IPS-11a (cell line): ENCODE measurements around the gene TMCO4.
"Not testable (repeated sequence)": the region's sequence is repeated elsewhere in the genome, so short reads cannot be mapped to it uniquely, and the experiment has no call there.

Source experiments
- H3K4me3 ChIP-seq: one replicate; pipeline ENCODE4 v1.5.1; 2013; ENCODE audit warnings: low read depth, low read length, control low read depth

TMCO4 gene

GRCh38 chr1:19643602-19644394, 155.9 kb downstream of the TMCO4 start, which contains the start of gene NBL1:
TSS of gene NBL1 (plus strand) at chr1:19644311. CDS start at chr1:19655031, 10,720 bp downstream.
- peak within 1 kb of the TSS; percentile 66 for H3K4me3 ChIP-seq

DNA sequence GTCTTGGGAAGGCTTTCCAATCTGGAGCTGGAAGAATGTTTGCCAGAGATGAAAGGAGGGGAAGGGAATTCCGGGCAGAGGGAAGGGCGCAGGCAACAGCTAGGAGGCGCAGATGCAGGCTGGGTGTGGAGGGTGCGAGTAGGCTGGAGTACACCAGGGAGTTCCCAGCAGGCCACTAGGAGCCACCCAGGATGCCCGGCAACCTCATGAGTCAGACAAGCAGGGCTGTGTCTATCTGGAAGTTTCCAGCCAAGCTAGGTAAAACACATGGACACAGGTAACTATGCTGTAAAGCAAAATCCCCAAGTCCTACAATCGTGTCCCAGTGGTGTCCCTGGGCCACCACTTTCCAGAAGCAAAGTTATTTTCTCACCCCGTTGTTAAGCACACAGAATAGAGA, 156.6 kb downstream of the TMCO4 start:
- H3K4me3 ChIP-seq = no peak overlapping the region

- no peak overlapping the region for H3K4me3 ChIP-seq
These were observed 159.1 kb downstream of the TMCO4 start for GRCh38 chr1:19640363-19641316.

- no peak overlapping the region for H3K4me3 ChIP-seq
These were observed 159.7 kb downstream of the TMCO4 start for GRCh38 chr1:19639999-19640362.

GRCh38 chr1:19639228-19639627, 160.5 kb downstream of the TMCO4 start:
- not testable (repeated sequence) for H3K4me3 ChIP-seq

GRCh38 chr1:19637606-19638005, 162.1 kb downstream of the TMCO4 start:
- H3K4me3 ChIP-seq = no peak overlapping the region

DNA sequence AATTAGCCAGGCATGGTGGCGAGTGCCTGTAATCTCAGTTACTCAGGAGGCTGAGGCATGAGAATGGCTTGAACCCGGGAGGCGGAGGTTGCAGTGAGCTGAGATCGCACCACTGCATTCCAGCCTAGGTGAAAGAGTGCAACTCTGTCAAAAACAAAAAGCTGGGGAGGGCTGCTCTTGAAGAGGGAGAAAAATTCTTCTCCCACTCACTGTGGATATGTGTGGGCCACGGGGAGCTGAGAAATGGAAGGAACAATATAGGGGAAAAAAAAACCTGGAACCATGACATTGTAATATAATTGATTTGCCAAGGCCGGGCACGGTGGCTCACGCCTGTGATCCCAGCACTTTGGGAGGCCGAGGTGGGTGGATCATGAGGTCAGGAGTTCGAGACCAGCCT, 163.0 kb downstream of the TMCO4 start:
- not testable (repeated sequence) for H3K4me3 ChIP-seq

DNA sequence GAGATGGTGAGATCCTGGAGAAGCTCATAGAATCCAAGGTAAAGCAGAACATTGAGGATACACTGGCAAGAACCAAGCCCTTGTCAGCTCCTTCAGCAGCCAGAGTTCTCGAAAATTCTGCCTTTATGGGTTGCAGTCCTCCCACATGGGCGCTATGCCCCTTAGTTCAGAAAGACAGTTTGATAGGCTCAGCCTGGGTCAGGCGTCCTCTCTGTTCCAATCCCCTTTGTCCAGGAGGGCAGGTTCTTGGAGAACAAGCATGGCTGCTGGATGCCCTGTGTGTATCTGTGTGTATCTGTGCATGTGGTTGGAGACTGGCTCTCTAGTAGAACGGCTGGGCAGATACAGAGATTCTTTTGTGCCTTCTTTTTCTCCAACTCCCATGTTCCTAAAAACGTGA, 163.7 kb downstream of the TMCO4 start:
- no peak overlapping the region for H3K4me3 ChIP-seq

- H3K4me3 ChIP-seq = no peak overlapping the region
These were observed 164.1 kb downstream of the TMCO4 start for GRCh38 chr1:19635646-19636045.

DNA sequence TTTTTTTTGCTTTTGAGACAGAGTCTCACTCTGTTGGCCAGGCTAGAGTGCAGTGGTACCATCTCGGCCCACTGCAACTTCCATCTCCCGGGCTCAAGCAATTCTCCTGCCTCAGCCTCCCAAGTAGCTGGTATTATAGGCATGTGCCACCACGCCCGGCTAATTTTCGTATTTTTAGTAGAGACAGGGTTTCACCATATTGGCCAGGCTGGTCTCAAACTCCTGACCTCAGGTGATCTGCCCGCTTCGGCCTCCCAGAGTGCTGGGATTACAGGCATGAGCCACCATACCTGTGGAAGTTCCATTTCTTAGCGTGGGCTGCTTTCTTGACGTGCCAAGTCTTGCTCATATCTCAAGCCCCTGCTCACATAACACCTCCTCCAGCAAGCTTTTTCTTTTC, 164.7 kb downstream of the TMCO4 start:
- not testable (repeated sequence) for H3K4me3 ChIP-seq

- no peak overlapping the region for H3K4me3 ChIP-seq
These were observed 166.6 kb downstream of the TMCO4 start for GRCh38 chr1:19633106-19633505.
